NCI-H2196 treated with DMSO at 0.1 percent for 48 hours (cell line): ENCODE data around the gene IRF2BP2.

Experiments
- DNase-seq: peaks from one replicate; lab custom pipeline; 2025; ENCODE audit not compliant: unreplicated experiment; lab: John Stamatoyannopoulos, UW

Gene IRF2BP2

GRCh38 chr1:234559902-234560676 lies 49.9 kb downstream of the IRF2BP2 start:
- no peak for DNase-seq

GRCh38 chr1:234559152-234559901 lies 50.7 kb downstream of the IRF2BP2 start:
- peak; percentile 23 for DNase-seq

- DNase-seq = no peak
These were observed 51.6 kb downstream of the IRF2BP2 start for GRCh38 chr1:234558330-234558836.

- DNase-seq = no peak
These were observed 53.6 kb downstream of the IRF2BP2 start for GRCh38 chr1:234556245-234556943.

- DNase-seq = no peak
These were observed 54.5 kb downstream of the IRF2BP2 start for GRCh38 chr1:234555390-234556024.

GRCh38 chr1:234554698-234555311 lies 55.2 kb downstream of the IRF2BP2 start:
- no peak for DNase-seq
